K562 (cell line): ENCODE measurements around the gene HMGB3. TPM values are rescaled to one million over a fixed set of nuclear protein-coding genes. Genes with fewer than 3 reads are reported as not detected.

Source experiments
- ATAC-seq: fragments of 200-7000 bp; cut with Tn5 transposase; 3 replicates; pipeline ENCODE4 v1.9.1; 2020; ENCODE audit warnings: moderate library complexity
- BruUV-seq: library from RNA; stranded (reverse); fragments of 400-500 nt; replicated peaks from 2 replicates; lab custom pipeline; 2021; lab: Mats Ljungman, UMichigan
- CTCF ChIA-PET: fragments of 300-600 bp; formaldehyde crosslinking; extraction: SDS; loops from one replicate; lab custom pipeline; 2021; ENCODE audit warnings: low intra/inter-chr PET ratio; lab: Yijun Ruan, JAX
- POLR2A ChIA-PET: fragments of 300-600, 350-650 bp; sonication (Branson Sonifier 250); formaldehyde crosslinking; extraction: SDS; loops from one replicate; lab custom pipeline; 2021; ENCODE audit warnings: antibody characterized with exemption, inconsistent platforms; lab: Yijun Ruan, JAX
- DNase-seq, 4 experiments: peaks; one replicate each; pipeline versions ENCODE4 v3.0.0 to v3.0.0-alpha.2; 2011 to 2018; ENCODE audit warnings: low spot score in 3 of 4, mixed read lengths in 3 of 4; ENCODE audit errors: extremely low read depth in 1 of 4
- FAIRE-seq: peaks from 2 replicates; lab custom pipeline; 2011; peaks lifted over from hg19 to GRCh38; lab: Jason Lieb, UNC
- H2AFZ ChIP-seq: 2 replicates; pipeline ENCODE4 v1.6.0; 2011; ENCODE audit warnings: low read depth, low read length, control low read depth, inconsistent platforms
- H3K27ac ChIP-seq: fragments of 200-600 bp; 3 replicates; pipeline ENCODE4 v1.8.0; 2011; ENCODE audit warnings: low read depth, mild to moderate bottlenecking, control low read depth, inconsistent platforms, low read length, moderate library complexity, mixed read lengths; ENCODE audit errors: extremely low read depth
- H3K27me3 ChIP-seq, 2 experiments: fragments of 300-600 bp in 1 of 2; 2 replicates in 1 of 2; 3 replicates in 1 of 2; pipeline versions ENCODE4 v1.6.0 to v1.8.0; 2011; ENCODE audit warnings: inconsistent platforms in 2 of 2, low read length in 2 of 2, mild to moderate bottlenecking in 1 of 2, mixed read lengths in 1 of 2, moderate library complexity in 1 of 2; ENCODE audit not compliant: control insufficient read depth in 2 of 2, insufficient read depth in 2 of 2
- H3K36me3 ChIP-seq: fragments of 300-600 bp; 3 replicates; pipeline ENCODE4 v1.8.0; 2011; ENCODE audit warnings: mild to moderate bottlenecking, low read length, inconsistent platforms; ENCODE audit not compliant: control insufficient read depth, insufficient read depth
- H3K4me1 ChIP-seq, 2 experiments: fragments of 200-600 bp in 1 of 2; replicated peaks in 1 of 2; 2 replicates in 1 of 2; 3 replicates in 1 of 2; pipeline versions ENCODE4 v1.5.1 to v1.8.0; 2011; ENCODE audit warnings: inconsistent platforms in 2 of 2, low read length in 2 of 2, mild to moderate bottlenecking in 1 of 2, mixed read lengths in 1 of 2, moderate library complexity in 1 of 2; ENCODE audit not compliant: control insufficient read depth in 2 of 2, insufficient read depth in 2 of 2
- H3K4me2 ChIP-seq: 2 replicates; pipeline ENCODE4 v1.6.1; 2011; ENCODE audit warnings: low read length, control low read depth, inconsistent platforms, mixed read lengths; ENCODE audit not compliant: insufficient read depth
- H3K4me3 ChIP-seq: fragments of 200-600 bp; sonication (generic), shearing (Covaris generic); 2 replicates; pipeline ENCODE4 v1.5.1; 2016; ENCODE audit warnings: control low read depth, inconsistent platforms
- H3K79me2 ChIP-seq: fragments of 200-600 bp; 3 replicates; pipeline ENCODE4 v1.8.0; 2011; ENCODE audit warnings: low read length, inconsistent platforms; ENCODE audit not compliant: control insufficient read depth, insufficient read depth
- H3K9ac ChIP-seq, 2 experiments: 2 replicates each; pipeline versions ENCODE4 v1.6.0 to v1.6.1; 2011; ENCODE audit warnings: low read depth in 2 of 2, low read length in 2 of 2, control low read depth in 1 of 2, inconsistent platforms in 1 of 2, mild to moderate bottlenecking in 1 of 2, mixed read lengths in 1 of 2; ENCODE audit not compliant: insufficient read depth in 1 of 2
- H3K9me1 ChIP-seq: one replicate; pipeline ENCODE4 v1.6.0; 2011; ENCODE audit warnings: inconsistent platforms, mild to moderate bottlenecking, low read length, moderate library complexity; ENCODE audit not compliant: control insufficient read depth, insufficient read depth
- H3K9me3 ChIP-seq: replicated peaks from 2 replicates; pipeline ENCODE4 v1.5.1; 2011; ENCODE audit warnings: low read depth, low read length, inconsistent platforms; ENCODE audit not compliant: control insufficient read depth, insufficient read depth
- H4K20me1 ChIP-seq: replicated peaks from 2 replicates; pipeline ENCODE4 v1.6.1; 2011; ENCODE audit warnings: low read length, inconsistent platforms, mixed read lengths; ENCODE audit not compliant: control insufficient read depth, insufficient read depth
- ATF1 ChIP-seq, 2 experiments: fragments of 450-650 bp in 1 of 2; IDR thresholded peaks; 2 replicates each; pipeline ENCODE4 v1.6.1; 2016; ENCODE audit warnings: missing compliant biosample characterization in 1 of 2, missing genetic modification characterization in 1 of 2
- CBX5 ChIP-seq: IDR thresholded peaks from 2 replicates; pipeline ENCODE4 v1.6.1; 2014; ENCODE audit warnings: low read depth, borderline replicate concordance
- EP300 ChIP-seq: IDR thresholded peaks from 2 replicates; pipeline ENCODE4 v1.6.1; 2012; ENCODE audit warnings: low read length, improper control_type of control experiment
- ESRRA ChIP-seq: fragments of 450-650 bp; IDR thresholded peaks from 2 replicates; pipeline ENCODE4 v1.6.1; 2014; ENCODE audit warnings: low read depth, mild to moderate bottlenecking, moderate library complexity, borderline replicate concordance
- FOS ChIP-seq: IDR thresholded peaks from 3 replicates; pipeline ENCODE4 v1.6.1; 2011; ENCODE audit not compliant: insufficient read length; ENCODE audit errors: extremely low read depth
- GABPB2 ChIP-seq: fragments of 250-450 bp; sonication (Bioruptor Pico); conservative IDR thresholded peaks from 2 replicates; pipeline ENCODE4 v1.5.1; 2021; ENCODE audit warnings: mild to moderate bottlenecking
- GATA2 ChIP-seq: sonication (generic); formaldehyde crosslinking; IDR thresholded peaks from 2 replicates; pipeline ENCODE4 v1.4.0; 2020; ENCODE audit warnings: mild to moderate bottlenecking, missing genetic modification reagents
- KDM4B ChIP-seq, 2 experiments: fragments of 450-650 bp in 1 of 2; sonication (generic) in 1 of 2; IDR thresholded peaks; 2 replicates each; pipeline ENCODE4 v1.6.1; 2016 to 2017; ENCODE audit warnings: borderline replicate concordance in 2 of 2, antibody characterized with exemption in 1 of 2, low read depth in 1 of 2, mild to moderate bottlenecking in 1 of 2
- MIER1 ChIP-seq: fragments of 450-650 bp; IDR thresholded peaks from 2 replicates; pipeline ENCODE4 v1.6.1; 2016; ENCODE audit warnings: antibody characterized with exemption, mild to moderate bottlenecking, low read depth
- NCOA2 ChIP-seq, 2 experiments: fragments of 450-650 bp; IDR thresholded peaks; 2 replicates each; pipeline ENCODE4 v1.6.1; 2018; ENCODE audit warnings: mild to moderate bottlenecking in 2 of 2, moderate library complexity in 1 of 2; ENCODE audit not compliant: partially characterized antibody in 2 of 2
- NFE2L1 ChIP-seq: fragments of 450-650 bp; IDR thresholded peaks from 2 replicates; pipeline ENCODE4 v1.6.1; 2016; ENCODE audit warnings: missing genetic modification characterization, low read depth, mild to moderate bottlenecking, missing compliant biosample characterization, moderate library complexity, borderline replicate concordance
- POLR2G ChIP-seq: fragments of 200-400 bp; formaldehyde crosslinking; IDR thresholded peaks from 2 replicates; pipeline ENCODE4 v1.6.1; 2017; ENCODE audit warnings: low read depth, mild to moderate bottlenecking, antibody characterized with exemption, low read length, moderate library complexity
- POLR2H ChIP-seq: IDR thresholded peaks from 2 replicates; pipeline ENCODE4 v1.6.1; 2016; ENCODE audit warnings: missing genetic modification characterization, low read depth, mild to moderate bottlenecking, control low read depth, missing compliant biosample characterization, moderate library complexity
- RHOXF2B ChIP-seq: fragments of 250-450 bp; sonication (Bioruptor Pico); conservative IDR thresholded peaks from 2 replicates; pipeline ENCODE4 v1.5.1; 2021
- TOE1 ChIP-seq, 2 experiments: fragments of 450-650 bp in 1 of 2; sonication (generic) in 1 of 2; formaldehyde crosslinking in 1 of 2; IDR thresholded peaks; 2 replicates each; pipeline versions ENCODE4 v1.7.1 to v1.8.0; 2016 to 2022; ENCODE audit warnings: borderline replicate concordance in 2 of 2, mild to moderate bottlenecking in 2 of 2, antibody characterized with exemption in 1 of 2, inconsistent platforms in 1 of 2, low read depth in 1 of 2, missing genetic modification reagents in 1 of 2, moderate library complexity in 1 of 2
- ZNF583 ChIP-seq: fragments of 250-450 bp; sonication (Bioruptor Pico); IDR thresholded peaks from 2 replicates; pipeline ENCODE4 v1.4.0; 2020
- ZSCAN29 ChIP-seq: fragments of 450-650 bp; IDR thresholded peaks from 2 replicates; pipeline ENCODE4 v1.6.1; 2017
- WGBS: fragments of 100-300 bp; shearing (Covaris generic); methylation state at CpG from one replicate; pipeline ENCODE4 v1.1.6; 2016; ENCODE audit warnings: low coverage, mixed read lengths; ENCODE audit not compliant: insufficient coverage; ENCODE audit errors: missing lambda C conversion rate; 5-methylcytosine and 5-hydroxymethylcytosine counted together
- in situ Hi-C: fragments of 300-500 bp; cut with MboI; formaldehyde crosslinking; loops from 4 replicates; pipeline ENCODE4 v1.15.0; 2018; ENCODE audit warnings: inconsistent platforms, mixed read lengths
- intact Hi-C: fragments of 100-400 bp; cut with micrococcal nuclease; formaldehyde crosslinking; loops from 2 replicates; pipeline ENCODE4 v1.14.2; 2022
- polyA plus RNA-seq, 8 experiments: library from polyadenylated mRNA; depleted of rRNA in 4 of 8; stranded (reverse) in 5 of 8; unstranded in 3 of 8; fragments of >200 nt; fragmentation: Nextera tagmentation in 2 of 8; fragmentation: Illumina TruSeq in 1 of 8; extraction: Ambion mirVana in 2 of 8; extraction: Trizol in 1 of 8; gene quantifications; 2 replicates each; pipeline versions ENCODE4 v1.2.1 to v1.2.3, GENCODE V29; 2011 to 2014; ENCODE audit warnings: inconsistent platforms in 1 of 8, missing spikeins in 1 of 8
- total RNA-seq, 7 experiments: library from RNA; depleted of rRNA in 6 of 7; stranded (reverse); fragments of >200 nt in 6 of 7; fragmentation: Illumina TruSeq in 2 of 7; extraction: Trizol in 2 of 7; gene quantifications; 2 replicates each; pipeline versions ENCODE4 v1.2.1 to v1.2.3, GENCODE V29; 2011 to 2021; ENCODE audit warnings: low replicate concordance in 1 of 7
- TF ChIP-seq, protein P1 (sequence below): sonication (generic); formaldehyde crosslinking; IDR thresholded peaks from 2 replicates; pipeline ENCODE4 v1.8.0; 2023; ENCODE audit warnings: mild to moderate bottlenecking, missing genetic modification reagents
- TF ChIP-seq, protein P2 (sequence below): sonication (generic); formaldehyde crosslinking; IDR thresholded peaks from 2 replicates; pipeline ENCODE4 v1.9.0; 2022; ENCODE audit warnings: mild to moderate bottlenecking, missing genetic modification reagents
- TF ChIP-seq, protein P3 (sequence below): fragments of 450-650 bp; IDR thresholded peaks from 2 replicates; pipeline ENCODE4 v1.6.1; 2017; ENCODE audit warnings: mild to moderate bottlenecking, moderate library complexity

HMGB3 gene
- total and polyA plus RNA-seq, 9 of the 15 experiments (the other 6 are each of a cell fraction or from before 2014, with no cell fraction given) = 36.7 to 168 (median 117) TPM

DNA sequence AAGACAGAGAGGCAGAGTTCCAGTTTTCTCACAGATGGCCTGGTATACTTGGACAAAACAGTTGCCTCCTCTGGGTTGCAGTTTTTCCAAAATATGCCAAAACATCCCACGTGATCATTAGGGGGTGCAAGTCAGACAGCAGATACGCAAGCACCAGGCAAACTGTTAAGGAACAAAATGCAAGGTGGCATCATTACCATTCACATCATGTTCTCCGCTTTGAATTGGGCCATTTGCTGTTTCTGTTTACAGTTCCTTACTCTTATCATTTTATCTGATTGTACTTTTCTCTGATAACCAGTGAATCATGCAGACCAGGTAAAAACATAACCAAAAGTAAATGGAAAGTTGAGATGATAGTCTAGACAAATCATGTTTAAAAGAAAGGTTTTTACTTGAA lies 16.4 kb upstream of the HMGB3 start (continued):
- TF ChIP-seq, protein P1, sequence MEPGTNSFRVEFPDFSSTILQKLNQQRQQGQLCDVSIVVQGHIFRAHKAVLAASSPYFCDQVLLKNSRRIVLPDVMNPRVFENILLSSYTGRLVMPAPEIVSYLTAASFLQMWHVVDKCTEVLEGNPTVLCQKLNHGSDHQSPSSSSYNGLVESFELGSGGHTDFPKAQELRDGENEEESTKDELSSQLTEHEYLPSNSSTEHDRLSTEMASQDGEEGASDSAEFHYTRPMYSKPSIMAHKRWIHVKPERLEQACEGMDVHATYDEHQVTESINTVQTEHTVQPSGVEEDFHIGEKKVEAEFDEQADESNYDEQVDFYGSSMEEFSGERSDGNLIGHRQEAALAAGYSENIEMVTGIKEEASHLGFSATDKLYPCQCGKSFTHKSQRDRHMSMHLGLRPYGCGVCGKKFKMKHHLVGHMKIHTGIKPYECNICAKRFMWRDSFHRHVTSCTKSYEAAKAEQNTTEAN (CRISPR knock-in tag) = no peak
- TF ChIP-seq, protein P2, sequence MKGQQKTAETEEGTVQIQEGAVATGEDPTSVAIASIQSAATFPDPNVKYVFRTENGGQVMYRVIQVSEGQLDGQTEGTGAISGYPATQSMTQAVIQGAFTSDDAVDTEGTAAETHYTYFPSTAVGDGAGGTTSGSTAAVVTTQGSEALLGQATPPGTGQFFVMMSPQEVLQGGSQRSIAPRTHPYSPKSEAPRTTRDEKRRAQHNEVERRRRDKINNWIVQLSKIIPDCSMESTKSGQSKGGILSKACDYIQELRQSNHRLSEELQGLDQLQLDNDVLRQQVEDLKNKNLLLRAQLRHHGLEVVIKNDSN = no peak
- no peak for TF ChIP-seq GATA2 (CRISPR knock-in tag)
- no peak for TF ChIP-seq ZNF583 (CRISPR knock-in tag)
- TF ChIP-seq NCOA2 (IDR thresholded peaks at IDR 0.05; ENCODE audit: partially characterized antibody in 2 of 2) = no peak
- no peak for TF ChIP-seq CBX5

DNA sequence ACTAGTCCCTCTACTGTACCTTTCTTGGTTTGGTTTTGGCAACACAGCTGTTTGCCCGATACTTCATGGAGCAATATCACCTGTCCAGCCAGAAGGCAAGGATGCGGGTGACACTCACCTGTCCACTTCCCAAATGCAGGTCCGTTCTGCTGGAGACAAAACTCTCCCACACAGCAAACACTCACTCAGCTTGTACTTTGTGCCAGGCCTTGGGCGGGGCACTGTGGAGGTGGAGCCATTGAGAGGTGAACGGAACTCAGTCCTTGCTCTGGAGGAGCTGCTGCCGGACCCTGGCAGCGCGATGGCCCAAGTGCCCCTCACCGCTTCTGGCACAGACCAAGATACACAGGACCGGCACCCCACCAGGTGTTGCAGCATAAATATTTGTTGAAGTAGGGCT lies 15.3 kb upstream of the HMGB3 start:
- Histone ChIP-seq H3K9me3 (no peaks in the 10 kb centered on the region), H4K20me1 (no peaks in the 10 kb centered on the region), H3K79me2 (no peaks in the 10 kb centered on the region), H3K27me3 (peaks cover 4 to 33% of the 10 kb centered on the region in 2 experiments; a peak in 3 of 5 replicates), H3K4me1 (no peaks in the 10 kb centered on the region), H3K9ac (no peak overlapping the region), H3K27ac (no peak overlapping the region), H2AFZ (no peak overlapping the region), H3K4me3 (no peak overlapping the region), H3K36me3 (no peaks in the 10 kb centered on the region), H3K4me2 (no peak overlapping the region), H3K9me1 (no peaks in the 10 kb centered on the region)
- in situ Hi-C loops = no loop called here
- ChIA-PET CTCF (no interaction called here), POLR2A (interaction anchor here (1.0 to 1.1 kb wide), 3 partner anchors 21 to 34 kb away, joined by 3 to 4 read pairs (median 3); no protein-coding TSS in a partner anchor)
- intact Hi-C loops = no loop called here
- no peak for FAIRE-seq
- 25% methylated on average over 6 of the region's 10 CpGs for WGBS
- no peak for DNase-seq
- ATAC-seq = no peak
- BruUV-seq = no TSS peak
- TF ChIP-seq POLR2G (no peak), POLR2H (no peak), RHOXF2B (CRISPR knock-in tag) (no peak), ESRRA (no peak), NFE2L1 (tag) (no peak), MIER1 (no peak), EP300 (no peak), KDM4B (IDR thresholded peaks at IDR 0.05; ENCODE audit: borderline replicate concordance in 2 of 2, low read depth in 1 of 2) (no peak), ATF1 (CRISPR knock-in tag; IDR thresholded peaks at IDR 0.05) (no peak), ATF1 (tag; IDR thresholded peaks at IDR 0.05) (no peak), ZSCAN29 (no peak), FOS (no peak), TOE1 (IDR thresholded peaks at IDR 0.05; ENCODE audit: borderline replicate concordance) (no peak), TOE1 (CRISPR knock-in tag; IDR thresholded peaks at IDR 0.05; ENCODE audit: borderline replicate concordance, low read depth) (no peak), GABPB2 (no peak)
- TF ChIP-seq, protein P3, sequence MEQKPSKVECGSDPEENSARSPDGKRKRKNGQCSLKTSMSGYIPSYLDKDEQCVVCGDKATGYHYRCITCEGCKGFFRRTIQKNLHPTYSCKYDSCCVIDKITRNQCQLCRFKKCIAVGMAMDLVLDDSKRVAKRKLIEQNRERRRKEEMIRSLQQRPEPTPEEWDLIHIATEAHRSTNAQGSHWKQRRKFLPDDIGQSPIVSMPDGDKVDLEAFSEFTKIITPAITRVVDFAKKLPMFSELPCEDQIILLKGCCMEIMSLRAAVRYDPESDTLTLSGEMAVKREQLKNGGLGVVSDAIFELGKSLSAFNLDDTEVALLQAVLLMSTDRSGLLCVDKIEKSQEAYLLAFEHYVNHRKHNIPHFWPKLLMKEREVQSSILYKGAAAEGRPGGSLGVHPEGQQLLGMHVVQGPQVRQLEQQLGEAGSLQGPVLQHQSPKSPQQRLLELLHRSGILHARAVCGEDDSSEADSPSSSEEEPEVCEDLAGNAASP = no peak
